ENCODE measurements around the gene POLR1H.

- TF ChIP-seq, protein P1, sequence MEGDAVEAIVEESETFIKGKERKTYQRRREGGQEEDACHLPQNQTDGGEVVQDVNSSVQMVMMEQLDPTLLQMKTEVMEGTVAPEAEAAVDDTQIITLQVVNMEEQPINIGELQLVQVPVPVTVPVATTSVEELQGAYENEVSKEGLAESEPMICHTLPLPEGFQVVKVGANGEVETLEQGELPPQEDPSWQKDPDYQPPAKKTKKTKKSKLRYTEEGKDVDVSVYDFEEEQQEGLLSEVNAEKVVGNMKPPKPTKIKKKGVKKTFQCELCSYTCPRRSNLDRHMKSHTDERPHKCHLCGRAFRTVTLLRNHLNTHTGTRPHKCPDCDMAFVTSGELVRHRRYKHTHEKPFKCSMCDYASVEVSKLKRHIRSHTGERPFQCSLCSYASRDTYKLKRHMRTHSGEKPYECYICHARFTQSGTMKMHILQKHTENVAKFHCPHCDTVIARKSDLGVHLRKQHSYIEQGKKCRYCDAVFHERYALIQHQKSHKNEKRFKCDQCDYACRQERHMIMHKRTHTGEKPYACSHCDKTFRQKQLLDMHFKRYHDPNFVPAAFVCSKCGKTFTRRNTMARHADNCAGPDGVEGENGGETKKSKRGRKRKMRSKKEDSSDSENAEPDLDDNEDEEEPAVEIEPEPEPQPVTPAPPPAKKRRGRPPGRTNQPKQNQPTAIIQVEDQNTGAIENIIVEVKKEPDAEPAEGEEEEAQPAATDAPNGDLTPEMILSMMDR (IDR thresholded peaks at IDR 0.05) = no peak
- no peak for TF ChIP-seq POLR2A (IDR thresholded peaks at IDR 0.05)
- no peak for TF ChIP-seq POLR2AphosphoS5 (IDR thresholded peaks at IDR 0.05; ENCODE audit: insufficient read depth in 1 of 2, low read depth in 1 of 2)
These were observed 6.5 kb downstream of the POLR1H start for GRCh38 chr6:30067460-30068139.

Data from vagina (tissue), 2 donors.